ENCODE measurements around the gene RBM4B. TPM values are rescaled to one million over a fixed set of nuclear protein-coding genes. Genes with fewer than 3 reads are reported as not detected.

Gene RBM4B
- total RNA-seq, 3 donors from 2014 or later: 16.7 to 22.7 (median 16.7) TPM

DNA sequence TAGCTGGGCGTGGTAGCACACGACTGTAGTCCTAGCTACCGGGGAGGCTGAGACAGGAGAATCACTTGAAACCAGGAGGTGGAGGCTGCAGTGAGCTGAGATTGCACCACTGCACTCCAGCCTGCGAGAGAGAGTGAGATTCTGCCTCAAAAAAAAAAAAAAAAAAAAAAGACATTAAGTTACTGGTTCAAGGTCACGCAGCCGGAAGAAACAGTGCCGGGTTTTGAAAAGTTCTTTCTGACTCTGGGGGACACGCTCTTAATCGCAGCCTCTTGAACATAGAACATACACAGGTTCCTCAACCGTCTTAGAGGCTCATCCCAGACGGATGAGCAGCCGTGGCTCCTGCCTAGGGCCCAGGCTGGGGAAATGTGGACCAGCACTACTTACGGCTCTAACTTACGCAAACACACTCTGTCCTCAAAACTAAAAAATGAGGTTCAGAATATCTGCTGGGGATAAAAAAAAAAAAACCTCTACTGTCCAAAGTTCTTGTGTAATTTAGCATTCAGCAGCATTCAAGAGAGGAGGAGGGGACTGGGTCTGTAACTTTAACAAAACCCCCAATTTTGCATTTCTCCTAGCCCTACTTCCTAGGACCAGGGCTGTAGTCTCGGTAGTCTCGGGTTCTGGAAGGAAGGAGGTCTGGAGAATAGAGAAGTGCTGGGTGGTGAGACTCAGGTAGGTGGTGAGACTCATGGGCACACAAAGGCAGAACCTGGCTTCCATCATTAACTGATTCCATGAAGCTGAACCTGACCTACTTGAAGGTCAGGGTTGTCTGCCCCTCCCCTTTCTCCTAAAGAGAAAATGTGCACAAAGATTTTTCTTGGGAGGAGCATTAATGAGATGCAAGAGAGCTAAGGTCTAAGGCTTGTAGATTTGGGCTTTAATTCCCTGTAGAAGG lies 45.3 kb upstream of the RBM4B start:
- ATAC-seq (no peak), DNase-seq (no peak)
- H3K36me3 ChIP-seq (ENCODE audit: low read depth): no peaks in the 10 kb centered on the region
- H3K4me3 ChIP-seq: no peak overlapping the region
- TF ChIP-seq, protein P1, sequence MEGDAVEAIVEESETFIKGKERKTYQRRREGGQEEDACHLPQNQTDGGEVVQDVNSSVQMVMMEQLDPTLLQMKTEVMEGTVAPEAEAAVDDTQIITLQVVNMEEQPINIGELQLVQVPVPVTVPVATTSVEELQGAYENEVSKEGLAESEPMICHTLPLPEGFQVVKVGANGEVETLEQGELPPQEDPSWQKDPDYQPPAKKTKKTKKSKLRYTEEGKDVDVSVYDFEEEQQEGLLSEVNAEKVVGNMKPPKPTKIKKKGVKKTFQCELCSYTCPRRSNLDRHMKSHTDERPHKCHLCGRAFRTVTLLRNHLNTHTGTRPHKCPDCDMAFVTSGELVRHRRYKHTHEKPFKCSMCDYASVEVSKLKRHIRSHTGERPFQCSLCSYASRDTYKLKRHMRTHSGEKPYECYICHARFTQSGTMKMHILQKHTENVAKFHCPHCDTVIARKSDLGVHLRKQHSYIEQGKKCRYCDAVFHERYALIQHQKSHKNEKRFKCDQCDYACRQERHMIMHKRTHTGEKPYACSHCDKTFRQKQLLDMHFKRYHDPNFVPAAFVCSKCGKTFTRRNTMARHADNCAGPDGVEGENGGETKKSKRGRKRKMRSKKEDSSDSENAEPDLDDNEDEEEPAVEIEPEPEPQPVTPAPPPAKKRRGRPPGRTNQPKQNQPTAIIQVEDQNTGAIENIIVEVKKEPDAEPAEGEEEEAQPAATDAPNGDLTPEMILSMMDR (IDR thresholded peaks at IDR 0.05): no peak
- H3K4me1 ChIP-seq (ENCODE audit: low read depth): peaks cover 9% of the 10 kb centered on the region
- no peaks in the 10 kb centered on the region for H3K9me3 ChIP-seq
- intact Hi-C loops (cut with DNase I, micrococcal nuclease): no loop called here

DNA sequence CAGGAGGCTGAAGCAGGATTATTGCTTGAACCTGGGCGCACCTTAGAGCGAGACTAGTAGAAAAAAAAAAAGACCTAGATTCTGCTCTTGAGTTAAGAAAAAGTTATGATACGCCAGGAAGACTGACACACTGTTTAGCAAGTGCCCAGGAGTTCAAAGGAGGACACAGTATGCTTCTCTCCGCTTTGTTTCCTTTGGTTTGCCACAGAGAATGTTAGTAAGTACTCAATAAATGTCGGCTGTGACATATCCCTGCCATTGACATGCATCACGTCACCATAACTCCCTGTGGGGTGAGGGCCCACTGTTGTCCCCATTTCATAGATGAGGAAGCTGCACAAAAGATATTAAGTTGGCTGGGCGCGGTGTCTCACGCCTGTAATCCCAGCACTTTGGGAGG lies 44.3 kb upstream of the RBM4B start:
- no peaks in the 10 kb centered on the region for H3K9me3 ChIP-seq
- TF ChIP-seq, protein P1 (IDR thresholded peaks at IDR 0.05): no peak
- peaks cover 11% of the 10 kb centered on the region for H3K4me1 ChIP-seq (ENCODE audit: low read depth)
- intact Hi-C loops (cut with DNase I, micrococcal nuclease): no loop called here
- ATAC-seq: no peak
- peak in 1 of 3 donors; percentile 5 for DNase-seq
- no peaks in the 10 kb centered on the region for H3K36me3 ChIP-seq (ENCODE audit: low read depth)
- no peak overlapping the region for H3K4me3 ChIP-seq

DNA sequence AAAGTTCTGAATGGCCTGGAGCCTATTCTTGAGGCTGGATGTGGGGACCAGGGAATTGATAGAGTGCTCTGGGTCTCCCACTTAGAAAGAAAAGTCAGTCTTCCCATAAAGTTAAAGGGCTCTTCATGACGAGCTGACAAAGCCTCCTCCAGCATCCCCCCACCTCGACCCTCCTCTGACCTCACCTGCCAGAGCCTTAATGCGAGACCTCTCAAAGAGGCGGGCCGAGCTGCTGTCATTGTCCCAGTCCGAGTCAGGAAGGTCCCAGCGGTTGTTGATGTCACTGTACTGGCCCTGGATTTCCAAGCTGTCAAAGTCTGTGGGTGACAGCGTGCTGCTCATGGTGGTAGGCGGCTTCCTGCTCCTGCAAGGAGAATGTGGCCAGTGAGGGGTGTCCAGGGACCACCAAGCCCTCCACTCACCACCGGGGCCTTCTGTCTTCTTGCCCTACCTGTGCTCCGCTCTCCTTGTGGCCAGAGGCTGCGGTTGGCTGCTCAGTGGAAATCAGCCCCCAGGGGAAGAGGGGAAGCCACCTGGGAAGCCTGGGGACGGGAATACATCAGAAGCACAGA lies 43.3 kb upstream of the RBM4B start:
- Histone ChIP-seq H3K9me3 (no peaks in the 10 kb centered on the region), H3K4me1 (ENCODE audit: low read depth) (peaks cover 11% of the 10 kb centered on the region), H3K36me3 (ENCODE audit: low read depth) (no peaks in the 10 kb centered on the region), H3K4me3 (no peak overlapping the region)
- ATAC-seq (no peak), DNase-seq (peak in 1 of 3 donors; percentile 40)
- intact Hi-C loops (cut with DNase I, micrococcal nuclease): no loop called here
- TF ChIP-seq, protein P1 (IDR thresholded peaks at IDR 0.05): no peak

DNA sequence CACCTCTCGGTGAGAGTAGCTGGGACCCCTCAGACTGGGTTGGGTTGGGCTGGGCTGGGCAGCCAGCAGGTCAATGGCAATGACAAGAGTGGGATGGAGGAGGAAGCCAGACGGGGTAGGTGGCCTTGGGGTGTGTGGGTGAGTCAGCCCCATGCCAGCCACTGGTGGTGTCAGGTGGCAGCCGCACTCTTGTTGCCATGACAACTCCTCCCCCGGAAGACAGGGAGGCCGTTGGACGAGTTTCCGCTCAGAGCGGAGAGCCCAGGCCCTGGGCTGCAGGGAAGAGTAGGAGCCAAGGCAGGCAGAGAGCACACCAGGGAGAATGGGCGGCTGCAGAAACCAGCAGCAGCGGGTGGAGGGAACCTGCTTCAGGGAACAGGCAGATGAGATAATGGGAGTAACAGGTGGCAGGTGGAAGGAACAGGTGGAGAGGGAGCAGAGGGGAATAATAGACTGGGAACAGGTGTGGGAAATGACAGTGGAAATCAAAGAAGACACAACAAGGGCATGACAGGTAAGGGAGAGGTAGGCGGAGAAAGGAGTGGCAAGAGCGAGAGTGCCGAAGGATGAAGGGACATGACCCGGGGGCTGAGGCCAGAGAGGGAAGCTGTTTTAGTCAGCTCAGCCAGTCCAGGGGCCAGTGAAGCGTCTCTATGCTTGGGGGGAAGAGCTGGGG lies 42.7 kb upstream of the RBM4B start:
- DNase-seq (peak; percentile 48 to 83 (median 63)), ATAC-seq (peak; percentile 88)
- Histone ChIP-seq H3K9me3 (no peaks in the 10 kb centered on the region), H3K4me3 (no peak overlapping the region), H3K36me3 (ENCODE audit: low read depth) (no peaks in the 10 kb centered on the region), H3K4me1 (ENCODE audit: low read depth) (peaks cover 11% of the 10 kb centered on the region)
- TF ChIP-seq, protein P1 (IDR thresholded peaks at IDR 0.05): no peak
- intact Hi-C loops (cut with DNase I, micrococcal nuclease): no loop called here

DNA sequence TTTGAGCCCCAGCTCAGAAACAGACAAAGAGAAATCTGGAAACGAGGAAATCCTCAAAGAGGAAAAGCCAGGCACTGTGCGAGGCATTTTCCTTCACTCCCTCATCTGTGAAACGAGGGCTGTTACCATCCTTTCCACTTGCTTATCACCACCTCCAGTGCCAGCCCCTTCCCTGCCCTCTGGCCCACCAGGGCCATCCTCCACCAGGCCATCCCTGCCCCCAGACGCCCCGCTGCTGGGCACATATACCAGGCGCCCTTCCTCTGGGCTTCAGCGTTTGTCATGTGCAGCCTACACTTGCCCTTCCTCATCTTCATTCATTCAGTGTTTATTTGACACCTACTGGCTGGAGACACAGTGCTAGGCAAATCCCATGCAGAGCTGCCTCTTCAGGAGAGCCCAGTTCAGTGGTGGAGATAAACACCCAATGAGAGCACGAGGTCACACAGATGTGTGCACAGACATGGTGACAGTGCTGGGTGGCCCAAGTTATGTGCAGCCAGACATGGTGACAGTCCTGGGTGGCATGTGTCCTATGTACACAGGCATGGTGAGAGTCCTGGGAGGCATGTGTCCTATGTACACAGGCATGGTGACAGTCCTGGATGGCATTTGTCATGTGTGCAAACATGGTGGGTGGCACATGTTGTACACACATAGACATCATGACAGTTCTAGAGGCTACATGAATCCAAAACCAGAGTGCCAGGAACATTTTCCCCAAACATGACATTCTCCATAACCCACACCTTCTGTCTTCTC lies 41.6 kb upstream of the RBM4B start:
- no peak for ATAC-seq
- TF ChIP-seq, protein P1 (IDR thresholded peaks at IDR 0.05): no peak
- Histone ChIP-seq H3K36me3 (ENCODE audit: low read depth) (no peaks in the 10 kb centered on the region), H3K9me3 (no peaks in the 10 kb centered on the region), H3K4me1 (ENCODE audit: low read depth) (peaks cover 11% of the 10 kb centered on the region), H3K4me3 (no peak overlapping the region)
- DNase-seq: peak in 1 of 3 donors; percentile 40
- intact Hi-C loops (cut with DNase I, micrococcal nuclease): no loop called here
